ENCODE results near the gene ULBP2.

DNA sequence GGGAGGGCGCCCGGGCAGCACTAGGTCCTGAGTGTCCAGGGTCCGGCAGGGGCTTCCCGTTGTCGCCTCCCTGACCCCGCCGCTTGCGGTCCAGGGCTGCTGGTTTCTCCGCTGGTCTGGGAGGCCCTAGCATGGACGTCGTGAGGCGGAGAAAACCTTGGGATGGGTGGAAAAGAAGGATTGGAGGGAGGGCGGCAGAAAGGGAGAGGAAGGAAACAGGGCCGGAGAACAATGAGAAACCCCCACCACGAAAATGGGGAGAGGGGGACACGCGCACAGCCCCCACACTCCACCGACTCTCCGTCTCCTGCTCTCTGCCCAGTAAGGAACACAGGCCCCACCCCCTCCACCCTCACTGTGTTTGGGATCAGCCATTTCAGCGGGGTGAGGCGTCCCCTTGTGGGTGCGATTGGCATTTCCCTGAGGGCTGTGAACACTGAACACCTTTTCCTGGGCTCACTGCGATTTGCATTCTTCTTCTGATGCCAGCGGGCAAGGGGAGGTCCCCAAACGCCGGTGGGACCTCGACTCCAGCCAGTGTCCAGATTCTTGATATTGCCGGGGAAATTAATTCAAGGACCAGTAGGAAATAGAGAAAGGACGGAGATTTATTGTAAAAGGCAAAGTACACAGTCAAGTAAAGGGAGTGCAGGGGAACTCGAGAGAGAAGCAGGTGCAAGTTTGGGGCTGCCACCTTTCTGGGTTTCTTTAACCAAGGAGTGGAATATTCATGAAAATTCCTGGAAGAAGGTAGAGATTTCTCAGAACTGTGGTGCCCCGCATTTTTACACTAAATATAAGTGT lies 15.6 kb upstream of the ULBP2 start:
- TF ChIP-seq POLR2AphosphoS5 (IDR thresholded peaks at IDR 0.05; ENCODE audit: low read depth, low read length) = no peak
- no peak for TF ChIP-seq POLR2A (IDR thresholded peaks at IDR 0.05; ENCODE audit: low read depth, low read length)
- no peak for TF ChIP-seq TAF1 (IDR thresholded peaks at IDR 0.05; ENCODE audit: low read depth, low read length)
- no peak for TF ChIP-seq SPI1 (IDR thresholded peaks at IDR 0.05; ENCODE audit: low read depth, low read length)
- TF ChIP-seq POU2F2 (IDR thresholded peaks at IDR 0.05; ENCODE audit: low read depth, low read length) = no peak
